Effector CD8-positive, alpha-beta T cell (primary cell): ENCODE results near the gene DOCK11.
"Not testable (repeated sequence)": the region's sequence is repeated elsewhere in the genome, so short reads cannot be mapped to it uniquely, and the experiment has no call there.

Source experiments
- DNase-seq: peaks from one replicate; lab custom pipeline; 2025; lab: John Stamatoyannopoulos, UW

The DOCK11 gene

DNA sequence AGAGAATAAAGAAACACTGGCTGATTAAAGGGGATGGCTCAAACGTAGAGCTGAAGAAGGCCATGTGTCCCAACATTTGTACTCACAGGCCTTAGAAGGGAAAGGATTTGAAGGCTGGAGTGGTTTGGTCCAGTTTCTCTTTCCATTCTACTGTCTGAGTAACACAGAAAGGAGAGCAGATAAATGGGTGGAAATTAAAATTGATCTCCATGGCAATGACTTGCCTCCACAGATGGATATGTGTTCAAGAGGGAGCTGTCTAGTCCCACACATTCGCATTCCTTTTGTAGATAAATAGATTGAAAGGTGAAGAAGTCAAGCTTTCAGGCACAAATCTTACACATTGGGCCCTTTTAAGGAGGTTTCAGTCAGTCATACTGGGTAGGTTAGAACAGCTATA is 74.6 kb downstream of the DOCK11 start:
- no peak for DNase-seq

DNA sequence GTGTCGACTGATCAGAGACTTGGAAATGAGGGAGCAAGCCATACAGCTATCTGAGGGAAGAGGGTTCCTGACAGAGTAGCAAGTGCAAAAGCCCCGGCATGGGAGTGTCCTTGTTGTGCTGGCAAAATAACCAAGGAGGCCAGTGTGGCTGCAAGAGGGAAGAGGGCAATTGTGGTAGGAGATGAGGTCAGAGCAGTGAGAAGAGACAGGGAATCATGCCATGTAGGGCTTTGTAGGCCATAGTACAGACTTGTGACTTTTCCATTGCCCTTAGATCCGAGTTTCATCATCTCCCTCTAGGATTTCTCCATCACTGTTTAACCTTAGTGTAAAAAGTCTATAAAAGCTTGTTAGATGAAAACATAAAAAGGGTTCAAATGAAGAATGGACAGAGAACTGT is 76.2 kb downstream of the DOCK11 start:
- no peak for DNase-seq

DNA sequence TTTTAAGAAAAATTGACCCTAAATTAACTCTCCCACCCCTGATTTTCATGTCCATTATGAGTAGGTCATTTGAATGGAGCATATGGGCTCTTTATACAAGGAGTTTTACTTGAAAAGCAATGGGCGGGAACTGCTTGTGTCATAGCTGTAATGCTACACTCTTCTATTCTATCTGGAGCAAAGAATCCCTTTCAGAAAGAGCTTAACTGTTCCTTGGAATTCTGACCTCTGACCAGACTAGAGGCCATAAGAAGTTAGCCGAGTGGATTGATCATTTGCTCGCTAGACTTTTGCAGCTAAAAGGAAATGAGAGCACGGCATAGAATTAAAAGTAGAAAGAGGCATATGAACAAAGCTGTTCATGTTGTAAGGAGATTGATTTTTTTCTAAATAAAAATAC is 79.1 kb downstream of the DOCK11 start:
- DNase-seq = no peak

DNA sequence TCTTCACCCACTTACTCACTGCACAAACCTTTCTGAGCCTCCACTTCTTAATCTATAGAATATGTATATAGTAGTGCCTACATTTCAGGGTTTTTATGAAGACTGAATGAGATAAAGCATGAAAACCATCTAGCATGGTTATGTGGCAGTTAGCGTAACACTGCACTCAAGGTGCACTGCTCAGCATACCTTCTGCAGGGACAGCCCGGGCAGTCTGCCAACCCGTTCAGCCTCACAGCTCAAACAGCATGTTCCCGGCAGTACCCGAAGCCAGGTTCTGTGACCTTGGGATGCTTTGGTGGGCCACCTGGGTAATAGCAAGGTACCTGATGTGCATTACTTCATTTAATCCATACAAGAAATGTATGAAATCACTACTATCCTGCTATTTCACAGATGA is 81.4 kb downstream of the DOCK11 start:
- DNase-seq = no peak

DNA sequence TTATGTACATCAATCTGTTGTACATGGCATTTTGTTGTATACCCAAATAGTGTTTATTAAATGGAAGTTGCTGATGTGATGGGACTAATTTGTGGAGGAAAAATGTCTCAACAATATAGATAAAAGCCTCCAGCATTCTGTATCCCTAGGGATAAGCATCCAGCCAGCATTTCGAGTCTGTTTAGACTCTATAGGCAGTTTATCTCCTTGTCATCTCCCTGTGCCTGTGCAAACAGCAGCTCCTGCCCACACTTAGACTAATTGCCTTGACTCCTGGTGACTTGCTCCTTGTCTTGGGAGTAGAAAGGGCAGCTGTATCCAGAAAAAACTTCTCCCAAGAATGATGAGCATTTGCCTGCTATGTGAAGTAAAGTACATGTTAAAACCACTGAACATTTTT is 83.8 kb downstream of the DOCK11 start:
- DNase-seq = no peak

DNA sequence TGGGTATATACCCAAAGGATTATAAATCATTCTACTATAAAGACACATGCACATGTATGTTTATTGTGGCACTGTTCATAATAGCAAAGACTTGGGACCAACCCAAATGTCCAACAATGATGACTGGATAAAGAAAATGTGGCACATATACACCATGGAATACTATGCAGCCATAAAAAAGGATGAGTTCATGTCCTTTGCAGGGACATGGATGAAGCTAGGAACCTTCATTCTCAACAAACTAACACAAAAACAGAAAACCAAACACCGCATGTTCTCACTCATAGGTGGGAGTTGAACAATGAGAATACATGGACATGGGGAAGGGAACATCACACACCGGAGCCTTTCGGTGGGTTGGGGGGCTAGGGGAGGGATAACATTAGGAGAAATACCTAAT is 87.3 kb downstream of the DOCK11 start:
- not testable (repeated sequence) for DNase-seq

DNA sequence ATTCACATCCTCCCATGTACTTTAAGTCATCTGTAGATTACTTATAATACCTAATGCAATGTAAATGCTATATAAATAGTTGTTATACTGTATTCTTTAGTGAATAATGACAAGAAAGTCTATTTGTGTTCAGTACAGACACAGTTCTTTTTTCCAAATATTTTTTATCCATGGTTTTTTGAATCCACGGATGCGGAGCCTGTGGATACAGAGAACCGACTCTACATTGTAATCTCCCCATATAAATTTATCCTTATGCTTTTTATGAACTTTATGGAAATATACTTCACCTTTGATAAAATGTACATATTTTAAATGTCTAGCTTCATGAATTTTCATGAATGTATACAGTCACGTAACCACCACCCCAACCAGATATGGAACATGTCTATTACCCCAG is 88.2 kb downstream of the DOCK11 start:
- no peak for DNase-seq

DNA sequence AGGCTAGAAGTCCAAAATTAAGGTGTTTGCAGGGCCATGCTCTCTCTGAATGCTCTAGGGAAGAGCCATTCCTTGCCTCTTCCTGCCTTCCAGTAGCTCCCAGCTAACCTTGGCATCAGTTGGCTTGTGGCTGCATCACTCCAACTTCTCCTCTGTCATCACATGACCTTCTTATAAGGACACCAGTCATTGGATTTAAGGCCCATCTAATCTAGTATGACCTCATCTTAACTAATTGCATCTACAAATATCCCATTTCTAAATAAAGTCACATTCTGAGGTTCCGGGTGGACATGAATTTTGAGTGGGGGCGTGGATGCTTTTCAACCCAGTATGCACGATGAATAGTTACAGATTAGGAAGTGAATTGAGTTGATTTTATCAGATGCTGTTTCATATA is 89.7 kb downstream of the DOCK11 start:
- no peak for DNase-seq

DNA sequence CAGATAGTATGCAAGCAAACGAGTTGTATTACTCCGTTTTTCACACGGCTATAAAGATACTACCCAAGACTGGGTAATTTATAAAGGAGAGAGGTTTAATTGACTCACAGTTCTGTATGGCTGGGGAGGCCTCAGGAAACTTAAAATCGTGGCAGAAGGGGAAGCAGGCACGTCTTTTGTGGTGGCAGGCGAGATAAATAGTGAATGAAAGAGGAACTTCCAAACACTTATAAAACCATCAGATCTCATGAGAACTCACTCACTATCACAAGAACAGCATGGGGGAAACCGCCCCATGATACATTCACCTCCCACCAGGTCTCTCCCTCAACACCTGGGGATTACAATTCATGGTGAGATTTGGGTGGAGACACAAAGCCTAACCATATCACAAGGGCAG is 90.6 kb downstream of the DOCK11 start:
- not testable (repeated sequence) for DNase-seq

DNA sequence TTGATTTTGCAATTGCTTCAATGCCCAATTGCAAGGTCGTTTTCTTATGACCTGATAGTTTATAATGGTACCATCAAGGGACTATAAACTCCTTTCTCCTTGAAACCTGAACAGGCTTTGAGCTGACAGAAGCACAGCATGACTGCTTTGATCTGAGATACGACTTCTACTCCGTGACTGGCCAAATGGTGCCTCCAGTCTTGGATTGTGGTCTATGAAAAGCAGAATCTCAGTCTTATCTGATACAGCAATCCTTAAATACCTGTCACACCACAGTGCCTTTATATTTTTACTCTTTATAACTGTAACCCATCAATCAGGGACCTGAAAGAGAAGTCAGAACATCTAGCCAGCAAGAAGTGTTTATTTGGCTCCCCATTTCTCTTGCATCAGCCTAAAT is 93.1 kb downstream of the DOCK11 start:
- no peak for DNase-seq

DNA sequence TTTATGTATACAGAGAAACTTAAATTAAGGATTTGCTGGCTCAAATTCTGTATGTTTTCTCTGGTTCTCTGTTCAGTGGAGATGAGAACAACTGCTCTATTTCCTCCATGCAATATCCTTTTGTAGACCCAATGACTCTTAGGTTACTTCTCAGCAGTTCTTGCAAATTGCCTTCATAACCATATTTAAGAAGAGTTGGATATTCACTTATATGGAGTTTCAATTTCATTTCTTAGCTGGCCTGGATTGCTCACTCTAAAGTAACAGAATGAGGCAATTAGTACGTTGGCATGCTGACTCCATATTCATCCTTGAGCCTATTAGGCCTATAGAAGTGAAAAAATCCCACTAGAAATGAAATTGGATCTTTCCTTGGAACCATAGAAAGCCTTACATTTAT is 93.6 kb downstream of the DOCK11 start:
- no peak for DNase-seq

DNA sequence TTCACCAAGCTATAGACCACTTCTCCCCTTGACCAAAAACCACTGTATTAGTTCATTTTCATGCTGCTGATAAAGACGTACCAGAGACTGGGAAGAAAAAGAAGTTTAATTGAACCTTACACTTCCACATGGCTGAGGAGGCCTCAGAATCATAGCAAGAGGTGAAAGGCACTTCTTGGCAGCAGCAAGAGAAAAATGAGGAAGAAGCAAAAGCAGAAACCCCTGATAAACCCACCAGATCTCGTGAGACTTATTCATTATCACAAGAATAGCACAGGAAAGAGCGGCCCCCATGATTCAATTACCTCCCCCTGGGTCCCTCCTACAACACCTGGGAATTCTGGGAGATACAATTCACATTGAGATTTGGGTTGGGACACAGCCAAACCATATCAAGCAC is 97.8 kb downstream of the DOCK11 start:
- DNase-seq = no peak

DNA sequence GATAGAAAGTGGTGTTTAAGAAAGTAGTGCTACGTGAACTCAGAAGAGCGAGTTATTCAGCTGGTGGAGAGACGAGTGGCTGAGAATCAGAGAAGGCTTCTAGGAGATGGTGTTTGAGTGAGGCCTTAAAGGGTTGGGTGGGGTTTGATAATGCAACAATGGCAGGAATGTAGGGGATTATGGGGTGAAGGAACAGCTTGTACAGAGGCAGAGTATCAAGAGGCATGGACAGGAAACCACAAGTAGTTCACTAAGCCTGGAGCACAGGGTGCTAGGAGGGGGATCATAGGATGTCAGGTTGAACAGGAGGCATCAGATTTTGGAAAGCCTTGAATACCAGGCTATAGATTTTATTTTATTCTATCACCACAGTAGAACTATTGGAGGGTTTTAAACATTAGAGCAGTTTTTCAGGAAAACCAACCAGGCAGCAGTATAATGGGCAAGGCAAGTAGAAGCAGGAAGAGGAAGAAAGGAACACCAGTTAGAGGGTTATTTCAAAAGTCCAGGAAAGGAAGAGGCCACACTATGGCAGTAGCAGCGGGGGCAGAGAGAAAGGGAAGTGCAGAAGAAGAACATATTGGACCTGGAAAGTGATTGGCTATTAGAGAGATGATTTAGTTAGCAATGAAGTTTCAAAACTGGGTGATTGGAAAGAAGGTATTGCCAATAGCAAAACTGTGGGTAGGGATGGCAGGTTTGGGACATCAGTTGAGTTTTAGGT is 99.2 kb downstream of the DOCK11 start:
- no peak for DNase-seq

DNA sequence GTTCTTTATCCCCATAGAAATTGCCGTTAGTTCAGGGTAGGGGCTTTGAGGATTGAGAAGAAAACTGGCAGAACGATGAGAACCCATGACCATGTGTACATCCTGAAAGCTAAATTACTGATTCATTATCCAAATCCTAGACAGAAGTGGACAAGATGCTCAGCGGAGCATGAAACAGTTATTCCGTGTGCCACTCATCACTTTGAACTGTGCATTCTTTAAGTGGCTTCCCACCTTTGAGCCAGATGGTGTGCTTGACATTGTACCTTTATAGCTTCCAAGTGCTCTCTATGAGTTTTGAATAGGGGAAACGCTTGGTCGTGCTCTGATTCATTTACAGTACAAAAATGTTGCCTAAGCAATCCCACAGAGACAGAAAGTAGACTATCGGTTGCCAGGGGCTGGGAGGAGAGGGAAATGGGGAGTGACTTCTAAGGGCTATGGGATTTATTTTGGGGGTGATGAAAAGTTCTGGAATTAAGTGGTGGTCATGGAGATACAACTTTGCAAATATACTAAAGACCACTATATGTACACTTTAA is 100.0 kb downstream of the DOCK11 start:
- no peak for DNase-seq

DNA sequence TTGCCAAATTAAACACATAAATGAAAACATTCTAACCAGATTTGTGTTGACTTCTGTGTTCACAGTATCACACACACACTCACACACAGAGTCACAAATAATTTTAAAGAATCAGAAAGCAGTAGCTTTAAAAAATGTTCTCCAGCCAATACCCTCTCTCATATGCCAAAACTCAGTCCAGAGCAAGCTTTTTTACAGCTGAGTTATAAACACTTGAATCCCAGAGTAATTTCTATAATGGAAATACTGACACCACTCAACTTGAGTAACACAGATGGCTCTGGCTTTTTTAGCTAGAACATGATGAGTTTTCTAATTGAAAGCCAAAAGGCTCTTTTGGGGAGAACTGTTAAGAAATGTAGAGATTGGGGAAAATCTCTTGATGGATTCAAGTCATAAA is 100.8 kb downstream of the DOCK11 start:
- no peak for DNase-seq

DNA sequence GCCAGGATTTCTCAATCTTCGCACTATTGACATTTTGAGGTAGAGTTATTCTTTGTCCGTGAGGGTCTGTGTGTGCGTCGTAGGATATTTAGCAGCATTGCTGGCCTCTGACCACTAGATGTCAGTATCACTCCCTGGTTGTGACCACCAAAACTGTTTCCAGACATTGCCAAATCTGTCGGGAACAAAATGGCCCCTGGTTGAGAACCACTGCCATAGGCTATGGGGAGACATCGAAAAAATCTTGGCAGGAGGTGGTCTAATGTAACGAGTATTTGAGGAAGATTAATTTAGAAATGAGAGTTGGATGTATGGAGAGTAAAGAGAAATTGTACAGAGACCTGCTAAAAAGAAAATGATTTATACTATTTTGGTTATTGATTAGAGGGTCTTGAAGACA is 108.4 kb downstream of the DOCK11 start:
- peak; percentile 1 for DNase-seq

DNA sequence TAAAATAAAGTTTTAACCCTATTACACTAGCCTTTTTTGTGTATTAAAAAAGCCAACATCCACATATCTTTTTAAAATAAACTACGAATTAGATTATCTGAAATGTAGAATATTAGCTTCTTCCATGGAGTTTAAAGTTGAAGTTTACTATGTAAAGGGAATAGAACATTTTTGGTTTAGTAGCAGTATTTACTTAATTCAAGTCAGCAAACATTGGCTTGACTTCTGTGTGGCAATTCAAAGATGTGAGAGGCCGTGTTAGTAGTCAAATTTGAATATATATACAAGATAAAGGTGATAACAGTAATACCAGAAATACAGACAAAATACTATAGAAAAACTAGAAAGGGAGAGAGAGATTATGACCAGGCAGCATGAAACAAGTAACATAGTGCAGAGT is 116.7 kb downstream of the DOCK11 start:
- no peak for DNase-seq

DNA sequence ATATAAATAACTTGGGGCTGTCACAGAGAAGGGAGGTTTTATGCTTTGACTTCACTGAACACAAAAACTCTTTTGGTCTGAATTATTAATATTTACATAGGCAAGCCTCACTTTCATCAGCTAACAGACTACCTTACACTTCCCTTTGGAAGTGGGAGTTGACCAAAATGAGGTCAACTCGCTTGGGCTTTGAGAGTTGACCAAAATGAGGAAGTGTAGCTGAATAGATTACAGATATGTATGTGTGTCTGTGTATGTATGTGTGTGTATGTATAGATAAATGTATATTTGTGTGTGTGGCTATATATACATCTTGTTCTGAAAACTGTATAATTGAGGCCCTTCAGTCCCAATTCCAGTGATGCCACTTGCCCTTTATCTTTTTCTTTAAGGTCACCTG is 118.5 kb downstream of the DOCK11 start:
- DNase-seq = no peak

DNA sequence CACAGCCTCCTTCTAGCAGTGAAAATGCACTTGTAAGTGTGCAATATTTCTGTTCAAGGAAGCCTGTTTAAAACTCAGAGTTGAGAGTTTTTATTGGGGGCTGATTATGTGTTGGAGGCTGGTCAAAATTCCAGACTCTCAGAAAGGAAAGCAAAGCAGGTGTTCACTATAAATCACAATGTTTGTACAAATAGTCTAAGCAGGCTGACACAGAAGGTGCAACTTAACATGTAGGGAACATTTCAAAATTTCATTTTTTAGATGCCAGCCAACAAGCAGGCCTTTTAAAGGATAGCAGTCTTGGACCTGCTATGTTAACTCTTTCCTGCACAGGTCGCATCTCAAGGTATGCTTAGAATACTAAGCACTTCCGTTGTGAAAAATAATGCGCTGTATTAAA is 119.5 kb downstream of the DOCK11 start:
- no peak for DNase-seq

DNA sequence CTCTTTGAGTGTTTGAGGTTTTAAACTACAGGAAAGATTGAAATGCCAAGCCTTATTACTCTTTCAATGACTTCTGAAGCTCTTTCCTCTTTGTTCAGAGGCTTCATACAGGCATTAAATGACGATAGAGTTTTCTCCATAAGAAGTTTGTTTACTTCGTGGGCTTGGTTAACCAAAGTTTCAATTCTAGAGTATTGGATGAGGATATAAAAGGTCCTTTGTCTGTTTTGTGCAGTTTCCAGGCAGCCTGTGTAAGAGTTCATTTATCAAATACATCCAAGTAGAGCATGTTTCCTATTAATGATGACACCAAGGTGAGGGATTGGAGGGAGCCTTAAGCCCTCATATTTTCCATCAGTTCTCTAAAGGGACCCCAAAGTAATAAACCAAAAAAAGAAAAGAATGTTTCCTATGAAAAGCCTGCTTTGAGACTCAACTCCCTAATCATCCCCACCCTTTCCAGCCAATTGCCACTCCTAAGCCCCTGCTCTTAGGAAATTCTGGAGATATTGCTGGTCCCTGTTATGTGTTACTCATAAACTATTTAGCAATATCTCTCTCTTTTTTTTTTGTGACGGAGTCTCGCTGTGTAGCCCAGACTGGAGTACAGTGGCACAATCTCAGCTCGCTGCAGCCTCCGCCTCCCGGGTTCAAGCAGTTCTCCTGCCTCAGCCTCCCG is 125.6 kb downstream of the DOCK11 start:
- DNase-seq = no peak

DNA sequence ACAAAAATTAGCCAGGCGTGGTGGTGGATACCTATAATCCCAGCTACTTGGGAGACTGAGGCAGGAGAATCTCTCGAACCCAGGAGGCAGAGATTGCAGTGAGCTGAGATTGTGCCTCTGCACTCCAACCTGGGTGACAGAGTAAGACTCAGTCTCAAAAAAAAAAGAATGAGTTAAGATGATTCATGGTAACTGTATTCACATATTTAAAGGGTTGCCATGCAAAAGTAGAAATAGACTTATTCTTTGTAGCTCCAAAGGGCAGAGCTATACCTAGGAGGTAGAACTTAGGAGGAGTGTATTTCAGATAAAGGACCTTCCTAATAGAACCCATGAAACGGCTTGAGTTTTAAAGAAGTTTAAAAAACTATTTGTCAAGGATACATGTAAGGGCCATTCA is 127.4 kb downstream of the DOCK11 start:
- DNase-seq = no peak

DNA sequence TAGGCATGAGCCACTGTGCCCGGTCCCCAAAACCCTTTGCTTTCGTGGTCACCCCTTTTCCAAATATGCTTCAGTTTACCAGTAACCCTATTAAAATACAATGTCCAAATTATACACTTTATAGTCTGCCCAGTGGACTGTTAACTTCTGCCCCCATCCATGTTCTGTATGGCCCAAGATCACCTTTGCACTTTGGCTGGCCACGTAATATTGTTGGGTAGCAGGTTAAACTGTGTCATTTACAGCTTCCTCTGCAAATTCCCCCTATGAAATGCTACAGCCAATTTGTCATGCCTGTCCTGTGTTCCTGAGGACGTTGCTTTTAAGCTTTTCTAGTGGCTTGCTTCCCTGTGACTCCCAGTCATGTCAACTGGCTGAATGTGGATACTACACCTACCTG is 130.7 kb downstream of the DOCK11 start:
- DNase-seq = no peak

DNA sequence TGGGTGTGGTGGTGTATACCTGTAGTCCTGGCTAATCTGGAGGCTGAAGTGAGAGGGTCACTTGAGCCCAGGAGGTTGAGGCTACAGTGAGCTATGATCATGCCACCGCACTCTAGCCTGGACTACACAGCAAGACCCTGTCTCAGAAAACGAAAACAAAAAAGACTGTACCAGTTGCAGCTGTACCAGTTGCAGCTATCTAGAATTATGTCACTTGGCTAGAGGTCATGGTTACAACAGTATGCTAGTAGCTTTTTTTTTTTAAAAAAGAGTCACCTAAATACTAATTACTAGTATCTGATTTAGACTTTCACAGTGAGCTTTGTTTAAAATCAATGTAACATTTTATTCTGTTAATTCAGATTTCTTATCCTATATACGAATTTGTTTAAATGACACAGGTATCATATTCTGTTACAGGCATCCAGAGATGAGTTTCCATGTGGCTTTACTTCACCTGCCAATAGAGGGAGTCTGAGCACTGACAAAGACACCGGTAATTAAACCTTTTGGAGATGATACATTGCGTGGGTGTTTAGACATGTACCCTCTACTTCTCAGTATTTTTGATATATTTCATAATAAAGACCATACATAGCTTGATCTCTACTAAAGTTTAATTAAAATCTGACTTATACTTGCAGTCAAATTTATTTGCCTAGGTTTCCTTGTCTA is 131.6 kb downstream of the DOCK11 start:
- DNase-seq = no peak
